ENCODE results near the gene RNU6-8. TPM values are rescaled to one million over a fixed set of nuclear protein-coding genes. Genes with fewer than 3 reads are reported as not detected.

Gene RNU6-8
- total and polyA plus RNA-seq, 2 donors (not counting 1 experiment from before 2014, with no cell fraction given): not detected

- H2AFZ ChIP-seq (ENCODE audit: insufficient read depth, low read depth, low read length, poor library complexity, severe bottlenecking): no peak overlapping the region
Measured at GRCh38 chr14:32232481-32232880, 29.4 kb upstream of the RNU6-8 start.

More at GRCh38 chr14:32232481-32232880, 29.4 kb upstream of the RNU6-8 start:
- ChIA-PET POLR2A (interaction anchor here (0.5 kb wide), 2 partner anchors 123 to 502 kb away, joined by 4 to 6 read pairs; no protein-coding TSS in a partner anchor), CTCF (interaction anchor here (1.2 kb wide), 1 partner anchor 19 kb away, joined by 3 read pairs; no protein-coding TSS in a partner anchor)
- H3K4me3 ChIP-seq (ENCODE audit: control extremely low read depth in 1 of 5, extremely low read depth in 1 of 5, insufficient read depth in 1 of 5, low read depth in 2 of 5, low read length in 4 of 5): no peak overlapping the region
- H3K9me3 Mint-ChIP-seq (ENCODE audit: insufficient read depth): no peaks in the 10 kb centered on the region
- no peaks in the 10 kb centered on the region for H4K20me1 ChIP-seq (ENCODE audit: control insufficient read depth, insufficient read depth, low read length, poor library complexity, severe bottlenecking)
- no peak overlapping the region for H3K27ac ChIP-seq (ENCODE audit: low read length in 2 of 2)
- intact Hi-C loops (cut with micrococcal nuclease): no loop called here
- H3K27me3 Mint-ChIP-seq: peaks cover 5% of the 10 kb centered on the region
- H3K9me3 ChIP-seq (ENCODE audit: control extremely low read depth in 1 of 3, control insufficient read depth in 2 of 3, insufficient read depth in 1 of 3, low read length in 2 of 3): no peaks in the 10 kb centered on the region
- H3K79me2 ChIP-seq (ENCODE audit: control insufficient read depth, insufficient read depth, low read length): no peaks in the 10 kb centered on the region
- H3K9ac ChIP-seq (ENCODE audit: low read length): no peak overlapping the region
- H3K36me3 ChIP-seq (replicated peaks in 1 of 2; ENCODE audit: control extremely low read depth in 1 of 2, control insufficient read depth in 1 of 2, extremely low read depth in 1 of 2, insufficient read depth in 2 of 2, low read length in 1 of 2): no peaks in the 10 kb centered on the region
- no peaks in the 10 kb centered on the region for H3K27me3 ChIP-seq (replicated peaks in 1 of 4; ENCODE audit: control extremely low read depth in 1 of 4, control insufficient read depth in 3 of 4, insufficient read depth in 4 of 4, low read length in 3 of 4)
- H3K4me2 ChIP-seq (replicated peaks; ENCODE audit: low read depth, low read length, poor library complexity, severe bottlenecking): no peak overlapping the region
- ATAC-seq (ENCODE audit: low read depth) (no peak), DNase-seq (no peak)
- no peaks in the 10 kb centered on the region for H3K4me1 ChIP-seq (ENCODE audit: control insufficient read depth in 2 of 2, insufficient read depth in 2 of 2, low read length in 2 of 2)
- H3K4me1 Mint-ChIP-seq: no peaks in the 10 kb centered on the region
- no peak overlapping the region for H3K4me3 Mint-ChIP-seq
- TF ChIP-seq CTCF (IDR thresholded peaks at IDR 0.05) (no peak), EZH2 (IDR thresholded peaks at IDR 0.05; ENCODE audit: borderline replicate concordance, insufficient read depth, low read depth, low read length, poor library complexity, severe bottlenecking) (no peak)
- no peak overlapping the region for H3K27ac Mint-ChIP-seq
- 83% methylated on average over 1 of the region's 1 CpG for WGBS (ENCODE audit: insufficient coverage)
